Heart left ventricle (tissue), 16 donors: ENCODE data around the gene FDXR. TPM values are rescaled to one million over a fixed set of nuclear protein-coding genes. Genes with fewer than 3 reads are reported as not detected.

Experiments used
- ATAC-seq, 4 donors: fragments of 200-7000 bp; cut with Tn5 transposase; one replicate each; pipeline ENCODE4 v1.9.1; 2020 to 2022; ENCODE audit warnings: moderate library complexity in 4 of 4, mild to moderate bottlenecking in 3 of 4, moderate number of reproducible peaks in 1 of 4
- DNase-seq, 5 donors: peaks; one replicate each; pipeline ENCODE4 v3.0.0-alpha.2; 2020
- H3K27ac ChIP-seq, 12 donors: fragments of 200-600 bp; sonication (generic) in 4 of 12; one replicate each; pipeline versions ENCODE4 v1.5.0 to v1.8.0; 2016 to 2022; ENCODE audit warnings: mild to moderate bottlenecking in 2 of 12
- H3K27me3 ChIP-seq, 9 donors: fragments of 200-600 bp; sonication (generic) in 2 of 9; one replicate each; pipeline versions ENCODE4 v1.5.1 to v1.8.0; 2016 to 2022; ENCODE audit warnings: mild to moderate bottlenecking in 3 of 9
- H3K36me3 ChIP-seq, 9 donors: fragments of 200-600 bp; sonication (generic) in 2 of 9; one replicate each; pipeline versions ENCODE4 v1.5.0 to v1.8.0; 2018 to 2022; ENCODE audit warnings: mild to moderate bottlenecking in 2 of 9
- H3K4me1 ChIP-seq, 12 donors: fragments of 200-600 bp; sonication (generic) in 4 of 12; one replicate each; pipeline versions ENCODE4 v1.5.0 to v1.8.0; 2016 to 2022; ENCODE audit warnings: mild to moderate bottlenecking in 3 of 12
- H3K4me3 ChIP-seq, 12 donors: fragments of 200-600 bp; sonication (generic) in 4 of 12; one replicate each; pipeline versions ENCODE4 v1.5.0 to v1.8.0; 2017 to 2022; ENCODE audit warnings: mild to moderate bottlenecking in 9 of 12, moderate library complexity in 4 of 12
- H3K9me3 ChIP-seq, 12 donors: fragments of 200-600 bp; sonication (generic) in 4 of 12; one replicate each; pipeline versions ENCODE4 v1.5.0 to v1.8.0; 2016 to 2022; ENCODE audit warnings: mild to moderate bottlenecking in 1 of 12
- CTCF ChIP-seq, 12 donors: fragments of 200-600 bp; sonication (generic) in 4 of 12; IDR thresholded peaks; one replicate each; pipeline versions ENCODE4 v1.5.0 to v1.8.0; 2018 to 2022; ENCODE audit warnings: antibody characterized with exemption in 12 of 12, mild to moderate bottlenecking in 5 of 12
- POLR2A ChIP-seq, 2 donors: fragments of 450-650 bp; IDR thresholded peaks; one replicate each; pipeline ENCODE4 v1.6.1; 2017; ENCODE audit warnings: antibody characterized with exemption in 2 of 2, mild to moderate bottlenecking in 2 of 2, moderate library complexity in 2 of 2
- WGBS, 4 donors: extraction: QIAGEN DNeasy Blood & Tissue Kit in 2 of 4; methylation state at CpG; one replicate each; pipeline versions ENCODE4 v1.1.5 to v1.1.7; 2013 to 2018; 5-methylcytosine and 5-hydroxymethylcytosine counted together
- intact Hi-C, 10 donors: fragments of 100-400 bp; cut with DNase I; formaldehyde crosslinking; loops; one replicate each; pipeline versions ENCODE4 v1.11.1 to v1.14.2; 2022
- polyA plus RNA-seq, 2 donors: library from polyadenylated mRNA; stranded (reverse); fragments of 200-250 nt; gene quantifications; one replicate each; pipeline ENCODE4 v1.2.3, GENCODE V29; 2013
- total RNA-seq, 9 donors: library from RNA; depleted of rRNA in 2 of 9; stranded (reverse); fragments of >200 nt in 2 of 9; fragmentation: NEBNext Ultra II Directional in 3 of 9; extraction: Animal tissue kit (Norgen Biotek cat#: 25700) in 3 of 9; gene quantifications; one replicate each; pipeline versions ENCODE4 v1.1.0 to v1.2.4, GENCODE V29; 2016 to 2023
- donor health status: ischemic (EF 13 %, LVEDD 7.1; RV severe dilation, severe dysfunction).
- donor health status: healthy with polysubstance abuse.
- donor health status: DM: no; HTN: yes; CAD: no.
- donor health status: DM: no; HTN: no; CAD: no.
- donor health status: ischemic (EF 25% LVEDD 6.9; RV normal size, moderate dysfunction).
- donor health status: ischemic (EF 25% LVEDD 5.7; RV mildly dilated, moderate dysfunction).
- donor health status: healthy.
- donor health status: DM: yes; HTN: yes; CAD: no.
- donor health status: ischemic (EF 35%, LVEDD 5.7; RV mildly dilated, moderate dysfunction).
- donor health status: nonischemic (EF 11% LVEDD 7.7; RV severe dilation, severe dysfunction).
- donor health status: DM: yes; HTN: yes; CAD: no.
- donor health status: PGD.
- donor health status: ischemic (EF 29% LVEDD 5.4; RV normal size, mild dysfunction).
- donor health status: nonischemic (EF 23%, LVEDD 6.1; RV moderate dilation, normal function).

Gene FDXR
- total and polyA plus RNA-seq, 11 donors, result 2.5 to 8.7 (median 4.7) TPM

GRCh38 chr17:74890554-74890953 lies 17.8 kb upstream of the FDXR start:
- TF ChIP-seq POLR2A (IDR thresholded peaks at IDR 0.05) (no peak), CTCF (IDR thresholded peaks at IDR 0.05) (no peak)
- H3K27me3 ChIP-seq, result peaks cover 21 to 59% (median 35%) of the 10 kb centered on the region in 9 donors
- no peak for ATAC-seq
- H3K36me3 ChIP-seq, result no peaks in the 10 kb centered on the region
- H3K9me3 ChIP-seq, result no peaks in the 10 kb centered on the region
- no peak overlapping the region for H3K27ac ChIP-seq
- no peak for DNase-seq
- H3K4me1 ChIP-seq, result peaks cover 0 to 12% (median 8%) of the 10 kb centered on the region in 12 donors
- H3K4me3 ChIP-seq, result no peak overlapping the region
- intact Hi-C loops, result no loop called here
- whole genome bisulfite sequencing, 4 donors, result 88 to 94% (median 92%) methylated on average over 7 of the region's 7 CpGs

GRCh38 chr17:74888469-74888868 lies 15.7 kb upstream of the FDXR start:
- H3K36me3 ChIP-seq, result no peaks in the 10 kb centered on the region
- no peak overlapping the region for H3K27ac ChIP-seq
- no peak for TF ChIP-seq POLR2A (IDR thresholded peaks at IDR 0.05)
- no peak for TF ChIP-seq CTCF (IDR thresholded peaks at IDR 0.05)
- intact Hi-C loops, result no loop called here
- no peak for ATAC-seq
- H3K4me3 ChIP-seq, result no peak overlapping the region
- no peaks in the 10 kb centered on the region for H3K9me3 ChIP-seq
- peaks cover 0 to 6% (median 5%) of the 10 kb centered on the region in 12 donors for H3K4me1 ChIP-seq
- DNase-seq, result no peak
- H3K27me3 ChIP-seq, result peaks cover 12 to 53% (median 19%) of the 10 kb centered on the region in 9 donors
- 50 to 58% (median 55%) methylated on average over 12 to 13 of the region's 13 CpGs for WGBS, 4 donors

GRCh38 chr17:74883241-74883745 lies 10.5 kb upstream of the FDXR start:
- TF ChIP-seq CTCF (IDR thresholded peaks at IDR 0.05) (no peak), POLR2A (IDR thresholded peaks at IDR 0.05) (no peak)
- no peak overlapping the region for H3K4me3 ChIP-seq
- H3K9me3 ChIP-seq, result no peaks in the 10 kb centered on the region
- no peaks in the 10 kb centered on the region for H3K36me3 ChIP-seq
- ATAC-seq, result no peak
- H3K27me3 ChIP-seq, result peaks cover 0 to 16% (median 0%) of the 10 kb centered on the region in 9 donors
- 59 to 71% (median 67%) methylated on average over 15 of the region's 15 CpGs for WGBS, 4 donors
- no peak overlapping the region for H3K27ac ChIP-seq
- intact Hi-C loops, result no loop called here
- peaks cover 0 to 6% (median under 1%) of the 10 kb centered on the region in 12 donors for H3K4me1 ChIP-seq
- DNase-seq, result peak in 1 of 5 donors; percentile 51

- Histone ChIP-seq H3K9me3 (no peaks in the 10 kb centered on the region), H3K27me3 (peaks cover 0 to 14% (median 0%) of the 10 kb centered on the region in 9 donors), H3K4me1 (peaks cover 0 to 10% (median 6%) of the 10 kb centered on the region in 12 donors), H3K4me3 (no peak overlapping the region), H3K27ac (no peak overlapping the region), H3K36me3 (no peaks in the 10 kb centered on the region)
- 70 to 73% (median 72%) methylated on average over 18 to 20 of the region's 20 CpGs for WGBS, 4 donors
- intact Hi-C loops, result no loop called here
- TF ChIP-seq POLR2A (IDR thresholded peaks at IDR 0.05) (no peak), CTCF (IDR thresholded peaks at IDR 0.05) (no peak)
- no peak for DNase-seq
- ATAC-seq, result no peak
Observed at GRCh38 chr17:74882517-74883240, 9.9 kb upstream of the FDXR start.
